NT2/D1 (cell line): ENCODE measurements around the gene INCENP.

Source experiments
- SUZ12 ChIP-seq: IDR thresholded peaks from 2 replicates; pipeline ENCODE4 v1.6.1; 2011; ENCODE audit not compliant: insufficient read length, insufficient read depth; ENCODE audit errors: extremely low read depth
- YY1 ChIP-seq: IDR thresholded peaks from 2 replicates; pipeline ENCODE4 v1.6.1; 2011; ENCODE audit not compliant: insufficient read length, insufficient read depth
- ZNF274 ChIP-seq: IDR thresholded peaks from 2 replicates; pipeline ENCODE4 v1.6.1; 2011; ENCODE audit warnings: mild to moderate bottlenecking, low read depth, low read length

DNA sequence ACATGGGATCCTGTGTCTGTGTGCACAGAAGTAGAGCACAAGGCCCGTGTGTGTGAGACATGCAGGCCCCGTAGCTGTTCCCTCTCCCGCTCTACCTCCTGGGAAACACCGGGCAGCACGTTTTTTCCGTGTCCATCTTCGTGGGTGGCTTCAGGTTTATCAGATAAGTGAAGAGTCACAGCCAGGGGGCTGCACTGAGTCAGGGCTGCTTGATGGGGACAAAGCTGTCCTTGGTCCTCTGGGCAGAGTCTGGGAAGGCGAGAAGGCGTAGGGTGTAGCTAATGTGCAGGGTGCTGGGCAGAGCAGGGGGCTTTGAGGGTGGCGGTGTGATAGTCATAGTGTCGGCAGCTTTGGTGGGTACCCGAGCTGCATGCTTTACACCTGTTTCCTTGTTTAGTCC is 23.7 kb downstream of the INCENP start:
- TF ChIP-seq YY1 (no peak), ZNF274 (no peak), SUZ12 (no peak)
